OCI-LY7 (cell line): ENCODE measurements around the gene POLE4. TPM values are rescaled to one million over a fixed set of nuclear protein-coding genes. Genes with fewer than 3 reads are reported as not detected.

Source experiments
- total RNA-seq, 2 experiments: library from RNA; depleted of rRNA in 1 of 2; stranded (reverse); fragments of >200 nt in 1 of 2; shearing (Covaris generic) in 1 of 2; gene quantifications; 2 replicates each; pipeline ENCODE4 v1.2.3, GENCODE V29; 2014 to 2022

The POLE4 gene
- total RNA-seq, 2 experiments from 2014 or later: 31.7 to 52.3 TPM

Other genes with a start within 250 kb of the POLE4 start
- gene HK2, start 124.5 kb upstream of the POLE4 start, total RNA-seq (2014; rRNA removed; shearing (Covaris generic)): 8.6 and 11.8 TPM in 2 replicates
- gene HK2, start 124.5 kb upstream of the POLE4 start, total RNA-seq (2022): 30.2 and 50.5 TPM in 2 replicates
- not detected in 2 replicates for gene TACR1, start 240.9 kb downstream of the POLE4 start, total RNA-seq (2014; rRNA removed; shearing (Covaris generic))
- gene TACR1, start 240.9 kb downstream of the POLE4 start, total RNA-seq (2022): not detected in 2 replicates